ENCODE measurements around the gene C22orf15.

C22orf15 gene

DNA sequence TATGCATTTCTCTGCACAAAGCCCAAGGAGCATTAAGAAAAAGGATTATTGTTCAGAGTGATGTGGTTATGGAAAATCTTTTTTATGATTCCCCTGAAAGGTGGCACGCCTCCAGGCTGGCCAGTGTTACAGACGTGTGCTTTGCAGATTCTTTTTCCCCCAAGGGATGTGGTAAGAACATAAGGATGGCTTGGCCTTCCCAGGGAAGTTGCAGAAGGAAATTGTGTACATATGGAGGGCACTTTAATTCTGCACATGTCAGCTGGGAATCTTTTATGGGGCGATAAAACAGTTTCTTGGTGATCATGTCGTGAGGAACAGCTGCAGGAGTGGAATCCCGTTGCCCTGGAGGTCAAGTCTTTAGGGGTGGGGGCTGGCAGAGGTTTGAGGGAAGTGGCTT lies 33.7 kb downstream of the C22orf15 start:
- no peaks in the 10 kb centered on the region for H3K9me3 ChIP-seq (ENCODE audit: control insufficient read depth, low read depth, low read length)
- no peaks in the 10 kb centered on the region for H3K4me1 ChIP-seq (ENCODE audit: control insufficient read depth, low read depth, low read length)
- H3K27ac ChIP-seq (ENCODE audit: low read length) = no peak overlapping the region
- no peak overlapping the region for H3K4me3 ChIP-seq (ENCODE audit: low read length)
- H3K36me3 ChIP-seq (ENCODE audit: control insufficient read depth, low read depth, low read length) = peaks cover 67% of the 10 kb centered on the region
- H3K9ac ChIP-seq (ENCODE audit: low read length) = no peak overlapping the region
- H3K27me3 ChIP-seq (ENCODE audit: control insufficient read depth, insufficient read depth, low read length) = no peaks in the 10 kb centered on the region

DNA sequence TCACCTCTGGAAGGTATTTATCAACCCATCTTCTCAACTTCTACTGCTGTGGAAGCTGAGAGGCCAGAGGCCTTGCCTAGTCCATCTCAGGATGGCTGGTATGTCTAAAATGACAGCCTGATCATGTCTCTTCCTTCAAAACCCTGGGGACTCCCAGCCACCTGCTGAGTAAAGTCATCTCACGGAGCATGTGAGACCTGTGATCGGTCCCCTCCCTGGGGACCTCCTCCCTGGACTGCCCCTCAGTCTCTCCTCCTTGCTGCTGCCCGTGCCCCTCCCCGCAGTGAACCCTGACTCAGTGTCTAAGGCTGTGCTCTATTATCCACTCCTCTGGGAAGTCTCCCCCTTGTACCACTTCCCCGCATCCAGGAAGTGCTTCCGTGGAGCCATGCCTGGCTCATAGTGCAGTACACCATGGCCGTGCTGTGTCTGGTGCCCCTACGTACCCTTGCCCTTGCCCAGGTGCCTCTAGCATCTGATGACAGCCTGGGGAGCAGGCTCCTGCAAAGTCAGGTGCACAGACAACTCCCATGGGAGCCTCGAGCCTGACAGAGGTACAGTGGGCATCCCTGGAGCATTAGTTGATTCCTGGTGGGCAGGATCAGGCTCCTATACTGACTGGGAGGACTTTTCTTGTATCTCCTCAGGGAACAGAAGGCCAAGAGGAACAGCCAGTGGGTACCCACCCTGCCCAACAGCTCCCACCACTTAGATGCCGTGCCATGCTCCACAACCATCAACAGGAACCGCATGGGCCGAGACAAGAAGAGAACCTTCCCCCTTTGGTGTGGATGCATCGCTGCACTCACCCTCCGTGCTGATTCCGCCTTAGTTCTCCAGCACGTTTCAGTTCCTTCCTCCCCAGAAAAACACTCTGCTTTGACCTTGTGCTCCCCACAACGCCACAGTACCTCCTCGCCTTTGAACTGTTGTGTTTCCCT lies 37.8 kb downstream of the C22orf15 start:
- Histone ChIP-seq H3K27me3 (ENCODE audit: control insufficient read depth, insufficient read depth, low read length) (no peaks in the 10 kb centered on the region), H3K9ac (ENCODE audit: low read length) (no peak overlapping the region), H3K27ac (ENCODE audit: low read length) (no peak overlapping the region), H3K4me3 (ENCODE audit: low read length) (no peak overlapping the region), H3K9me3 (ENCODE audit: control insufficient read depth, low read depth, low read length) (no peaks in the 10 kb centered on the region), H3K4me1 (ENCODE audit: control insufficient read depth, low read depth, low read length) (no peaks in the 10 kb centered on the region), H3K36me3 (ENCODE audit: control insufficient read depth, low read depth, low read length) (peaks cover 71% of the 10 kb centered on the region)

DNA sequence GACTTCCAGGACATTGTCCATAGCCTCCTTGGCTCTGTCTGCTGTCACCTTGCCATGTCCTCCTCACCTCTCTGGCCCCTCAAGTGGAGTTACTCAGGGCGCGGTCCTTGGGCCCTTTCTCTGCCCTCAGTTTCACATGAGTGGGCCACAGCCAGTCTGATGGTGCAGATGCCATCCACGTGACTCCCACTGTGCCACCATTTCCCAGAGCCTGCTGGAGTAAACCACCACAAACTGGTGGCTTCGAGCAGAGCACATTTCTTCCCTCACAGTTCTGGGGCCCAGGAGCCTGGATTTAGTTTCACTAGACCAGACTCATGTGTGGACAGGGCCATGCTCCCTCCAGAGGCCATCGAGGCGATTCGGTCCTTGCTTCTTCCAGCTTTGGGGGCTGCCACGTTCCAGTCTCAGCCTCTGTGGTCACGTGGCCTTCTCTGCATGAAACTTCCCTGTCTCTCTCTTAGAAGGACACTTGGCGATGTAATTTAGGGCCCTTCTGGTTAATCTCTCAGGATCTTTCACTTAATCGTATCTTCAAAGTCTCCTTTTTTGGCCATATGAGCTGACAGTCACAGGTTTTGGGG lies 38.5 kb downstream of the C22orf15 start:
- no peaks in the 10 kb centered on the region for H3K4me1 ChIP-seq (ENCODE audit: control insufficient read depth, low read depth, low read length)
- H3K9ac ChIP-seq (ENCODE audit: low read length) = no peak overlapping the region
- peaks cover 76% of the 10 kb centered on the region for H3K36me3 ChIP-seq (ENCODE audit: control insufficient read depth, low read depth, low read length)
- H3K27ac ChIP-seq (ENCODE audit: low read length) = no peak overlapping the region
- no peaks in the 10 kb centered on the region for H3K9me3 ChIP-seq (ENCODE audit: control insufficient read depth, low read depth, low read length)
- H3K4me3 ChIP-seq (ENCODE audit: low read length) = no peak overlapping the region
- no peaks in the 10 kb centered on the region for H3K27me3 ChIP-seq (ENCODE audit: control insufficient read depth, insufficient read depth, low read length)

DNA sequence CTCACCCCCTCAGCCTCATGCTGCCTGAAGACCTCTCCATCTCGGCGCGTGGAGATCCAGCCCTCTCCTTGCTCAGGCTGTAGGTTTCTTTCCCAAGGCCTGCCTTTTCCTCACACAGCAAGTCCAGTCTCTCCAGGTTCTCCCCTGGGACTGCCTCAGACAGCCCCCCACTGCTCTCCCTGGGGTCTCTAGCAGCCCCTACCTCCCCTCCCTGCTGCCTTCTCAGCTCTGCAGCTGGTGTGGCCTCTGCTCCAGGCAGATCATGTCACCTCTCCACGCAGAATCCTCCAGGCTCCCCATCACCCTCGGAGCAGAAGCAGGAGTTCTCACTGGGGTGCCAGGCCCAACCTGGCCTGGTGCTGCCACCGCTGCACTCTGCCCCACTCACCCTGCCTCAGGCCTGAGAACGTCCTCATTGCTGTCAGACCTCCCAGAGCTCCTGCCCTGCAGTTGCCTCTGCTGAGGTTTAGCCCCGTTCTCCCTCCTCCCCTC lies 39.1 kb downstream of the C22orf15 start:
- H3K36me3 ChIP-seq (ENCODE audit: control insufficient read depth, low read depth, low read length) = peaks cover 79% of the 10 kb centered on the region
- no peaks in the 10 kb centered on the region for H3K4me1 ChIP-seq (ENCODE audit: control insufficient read depth, low read depth, low read length)
- H3K27me3 ChIP-seq (ENCODE audit: control insufficient read depth, insufficient read depth, low read length) = no peaks in the 10 kb centered on the region
- H3K27ac ChIP-seq (ENCODE audit: low read length) = no peak overlapping the region
- H3K4me3 ChIP-seq (ENCODE audit: low read length) = no peak overlapping the region
- H3K9me3 ChIP-seq (ENCODE audit: control insufficient read depth, low read depth, low read length) = no peaks in the 10 kb centered on the region
- no peak overlapping the region for H3K9ac ChIP-seq (ENCODE audit: low read length)

DNA sequence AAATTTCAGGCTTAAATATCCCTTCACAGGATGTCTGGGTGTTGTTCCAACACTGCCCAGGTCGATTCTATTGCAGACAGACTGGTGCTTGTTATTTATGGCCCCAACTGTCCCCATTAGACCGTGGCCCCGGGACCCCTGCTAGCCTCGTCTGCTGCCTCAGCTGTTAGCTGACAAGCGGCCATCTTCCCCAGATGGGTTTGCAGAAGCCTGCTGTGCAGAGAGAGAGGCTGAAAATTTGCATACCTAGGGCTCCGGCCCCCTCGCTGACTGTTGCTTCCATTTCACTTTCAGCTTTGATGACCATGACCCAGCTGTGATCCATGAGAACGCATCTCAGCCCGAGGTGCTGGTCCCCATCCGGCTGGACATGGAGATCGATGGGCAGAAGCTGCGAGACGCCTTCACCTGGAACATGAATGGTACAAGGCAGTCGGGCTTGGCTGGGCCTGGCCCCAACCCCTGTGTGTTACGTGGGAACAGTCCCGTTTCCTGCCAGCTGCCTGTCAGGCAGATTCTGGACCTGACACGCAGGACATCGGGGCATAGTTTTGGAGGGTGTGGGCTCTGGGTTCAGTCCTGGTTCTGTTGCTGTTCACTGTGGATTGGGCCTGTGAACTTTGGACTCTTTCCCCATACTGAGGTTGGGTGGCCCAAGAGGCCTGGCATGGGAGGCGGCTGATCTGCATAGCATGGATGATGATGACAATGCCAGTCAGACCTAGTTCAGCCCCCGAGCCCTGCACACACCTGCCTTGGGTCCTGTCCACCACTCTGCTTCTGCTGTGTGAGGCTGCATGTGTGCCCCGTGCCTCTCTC lies 40.4 kb downstream of the C22orf15 start:
- Histone ChIP-seq H3K9me3 (ENCODE audit: control insufficient read depth, low read depth, low read length) (no peaks in the 10 kb centered on the region), H3K27ac (ENCODE audit: low read length) (no peak overlapping the region), H3K4me1 (ENCODE audit: control insufficient read depth, low read depth, low read length) (no peaks in the 10 kb centered on the region), H3K36me3 (ENCODE audit: control insufficient read depth, low read depth, low read length) (peaks cover 76% of the 10 kb centered on the region), H3K4me3 (ENCODE audit: low read length) (no peak overlapping the region), H3K27me3 (ENCODE audit: control insufficient read depth, insufficient read depth, low read length) (no peaks in the 10 kb centered on the region), H3K9ac (ENCODE audit: low read length) (no peak overlapping the region)

DNA sequence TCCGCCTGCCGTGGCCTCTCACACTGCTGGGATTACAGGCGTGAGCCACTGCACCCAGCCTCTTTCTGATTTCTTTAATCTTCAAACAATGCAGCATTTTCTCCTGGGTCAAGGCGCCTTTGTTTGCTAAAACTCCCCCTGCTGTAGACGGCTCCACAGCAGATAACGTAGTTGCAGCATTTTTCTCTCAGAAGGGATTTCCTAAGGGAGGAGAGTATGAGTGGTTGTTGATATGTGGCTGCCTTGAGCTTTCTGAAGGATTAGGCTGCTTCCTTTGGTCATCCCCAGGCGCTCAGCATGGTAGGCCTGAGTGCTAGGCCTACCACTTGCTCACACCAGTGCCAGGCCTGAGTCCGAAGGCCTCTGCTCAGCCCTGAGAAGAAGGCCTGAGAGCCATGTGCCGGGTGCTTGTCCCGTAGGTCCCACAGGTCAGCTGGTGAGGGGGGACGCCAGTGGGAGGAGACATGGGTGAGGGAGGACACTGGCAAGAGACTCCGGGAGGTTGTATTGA lies 42.0 kb downstream of the C22orf15 start:
- H3K4me3 ChIP-seq (ENCODE audit: low read length) = no peak overlapping the region
- H3K9ac ChIP-seq (ENCODE audit: low read length) = no peak overlapping the region
- H3K27ac ChIP-seq (ENCODE audit: low read length) = no peak overlapping the region
- H3K36me3 ChIP-seq (ENCODE audit: control insufficient read depth, low read depth, low read length) = peaks cover 73% of the 10 kb centered on the region
- H3K27me3 ChIP-seq (ENCODE audit: control insufficient read depth, insufficient read depth, low read length) = no peaks in the 10 kb centered on the region
- H3K4me1 ChIP-seq (ENCODE audit: control insufficient read depth, low read depth, low read length) = no peaks in the 10 kb centered on the region
- H3K9me3 ChIP-seq (ENCODE audit: control insufficient read depth, low read depth, low read length) = no peaks in the 10 kb centered on the region

DNA sequence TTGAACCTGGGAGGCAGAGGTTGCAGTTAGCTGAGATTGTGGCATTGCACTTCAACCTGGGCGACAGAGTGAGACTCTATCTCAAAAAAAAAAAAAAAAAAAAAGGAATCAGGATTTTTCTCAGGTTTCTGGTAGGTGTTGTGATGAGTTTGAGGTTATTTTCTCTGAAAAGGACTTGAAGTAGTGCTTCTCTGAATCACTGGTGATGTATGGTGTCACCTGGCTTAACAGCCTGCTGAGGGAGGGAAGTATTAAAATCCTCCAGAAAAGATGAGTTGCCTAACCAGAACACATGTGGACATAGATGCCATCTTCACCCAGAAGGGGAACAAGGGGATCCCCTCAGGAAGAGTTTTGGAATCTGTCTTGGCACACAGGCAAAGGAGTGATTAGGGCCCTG lies 44.0 kb downstream of the C22orf15 start:
- Histone ChIP-seq H3K4me3 (ENCODE audit: low read length) (no peak overlapping the region), H3K27ac (ENCODE audit: low read length) (no peak overlapping the region), H3K27me3 (ENCODE audit: control insufficient read depth, insufficient read depth, low read length) (no peaks in the 10 kb centered on the region), H3K9me3 (ENCODE audit: control insufficient read depth, low read depth, low read length) (no peaks in the 10 kb centered on the region), H3K9ac (ENCODE audit: low read length) (no peak overlapping the region), H3K36me3 (ENCODE audit: control insufficient read depth, low read depth, low read length) (peaks cover 57% of the 10 kb centered on the region), H3K4me1 (ENCODE audit: control insufficient read depth, low read depth, low read length) (no peaks in the 10 kb centered on the region)

DNA sequence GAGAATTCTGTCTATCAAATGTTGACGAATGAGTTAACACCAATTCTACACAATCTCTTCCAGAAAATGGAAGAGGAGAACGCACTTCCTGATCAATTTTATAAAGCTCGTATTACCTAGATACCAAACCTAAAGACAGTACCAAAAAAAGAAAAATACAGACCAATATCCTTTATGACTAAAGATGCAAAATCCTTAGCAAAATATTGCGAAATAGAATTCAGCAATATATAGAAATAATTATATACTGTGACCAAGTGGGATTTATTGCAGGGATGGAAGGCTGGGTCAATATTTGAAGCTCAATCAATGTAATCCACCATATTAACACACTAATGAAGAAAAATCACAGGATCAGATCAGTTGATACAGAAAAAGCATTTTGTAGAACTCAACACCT lies 49.6 kb downstream of the C22orf15 start:
- Histone ChIP-seq H3K27me3 (ENCODE audit: control insufficient read depth, insufficient read depth, low read length) (no peaks in the 10 kb centered on the region), H3K36me3 (ENCODE audit: control insufficient read depth, low read depth, low read length) (peaks cover 24% of the 10 kb centered on the region), H3K9ac (ENCODE audit: low read length) (no peak overlapping the region), H3K27ac (ENCODE audit: low read length) (no peak overlapping the region), H3K4me1 (ENCODE audit: control insufficient read depth, low read depth, low read length) (no peaks in the 10 kb centered on the region), H3K9me3 (ENCODE audit: control insufficient read depth, low read depth, low read length) (no peaks in the 10 kb centered on the region), H3K4me3 (ENCODE audit: low read length) (no peak overlapping the region)
